CD4-positive, alpha-beta T cell treated with Interleukin-15 for 1 hour (primary cell): Measurements from ENCODE around the gene KAZN.

Experiments
- DNase-seq: peaks from one replicate; pipeline ENCODE4 v3.0.0-alpha.2; 2020

KAZN gene

GRCh38 chr1:14679027-14679688, 80.7 kb downstream of the KAZN start:
- no peak for DNase-seq

DNA sequence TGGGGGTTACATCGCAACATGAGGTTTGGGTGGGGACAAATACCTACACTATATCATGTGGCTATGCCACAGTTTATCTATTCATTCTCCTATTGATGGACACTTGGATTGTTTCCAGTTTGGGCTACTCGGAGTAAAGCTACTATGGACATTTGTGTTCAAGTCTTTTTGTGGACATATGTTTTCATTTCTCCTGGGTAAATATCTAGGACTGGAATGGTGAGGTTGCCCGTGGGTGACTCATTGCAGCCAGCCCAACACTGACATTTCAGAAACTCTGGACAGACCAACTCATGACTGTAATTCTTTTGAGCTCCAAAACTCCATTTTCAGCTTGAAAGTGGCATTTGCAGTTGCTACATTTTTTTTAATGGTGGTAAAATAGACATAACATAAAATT, 82.7 kb downstream of the KAZN start:
- DNase-seq, result no peak

DNA sequence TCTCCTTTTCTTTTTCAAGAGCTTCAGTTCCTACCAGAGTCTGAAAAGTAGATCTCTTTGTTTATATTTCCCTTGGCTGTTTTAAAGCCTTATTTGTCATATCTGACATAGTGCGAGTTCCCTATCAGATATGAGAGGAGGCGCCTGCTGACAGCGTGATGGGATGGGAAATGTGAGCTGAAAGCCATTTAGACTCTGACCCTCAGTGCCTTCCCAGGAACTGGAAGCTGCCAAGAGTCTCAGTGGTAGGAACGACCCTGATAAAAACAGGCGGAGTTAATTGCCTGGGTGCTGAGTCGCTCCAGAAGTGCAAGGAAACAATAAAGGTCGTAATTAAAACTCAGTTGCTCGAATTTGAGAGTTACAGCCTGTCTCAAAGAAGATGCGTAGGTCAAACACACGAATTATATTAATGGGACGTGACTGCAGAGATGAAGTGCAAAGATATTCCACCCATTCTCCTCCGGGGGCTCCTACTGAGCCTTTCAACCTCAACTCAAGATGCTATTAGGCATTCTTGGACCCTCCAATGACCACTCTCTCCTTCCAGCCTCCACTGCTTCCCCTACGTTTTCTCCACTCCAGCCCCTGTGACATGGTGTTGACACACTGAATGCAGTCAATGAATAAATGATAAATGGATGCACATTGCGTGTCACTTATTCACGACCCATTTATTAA, 84.6 kb downstream of the KAZN start:
- no peak for DNase-seq

- no peak for DNase-seq
Measured at GRCh38 chr1:14685078-14685477, 86.6 kb downstream of the KAZN start.

DNA sequence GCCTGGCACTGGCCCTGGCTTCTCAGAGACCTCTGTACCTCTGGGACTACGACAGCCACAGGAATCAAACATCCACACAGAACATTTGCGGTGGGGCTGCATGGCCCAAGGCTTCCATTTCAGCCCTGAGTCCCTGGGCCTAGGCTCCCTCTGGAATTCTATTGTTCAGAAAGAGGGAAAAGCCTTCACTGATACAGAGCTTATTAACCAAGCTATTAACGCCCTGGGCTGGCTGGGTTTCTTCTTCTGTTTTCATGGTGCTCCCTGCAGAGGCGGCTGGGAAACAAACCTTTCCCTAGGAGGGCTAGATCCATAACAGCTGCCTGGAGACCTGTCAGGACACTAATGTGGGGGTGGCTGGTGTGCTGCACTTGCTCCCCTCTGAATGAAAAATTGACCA, 88.2 kb downstream of the KAZN start:
- no peak for DNase-seq

DNA sequence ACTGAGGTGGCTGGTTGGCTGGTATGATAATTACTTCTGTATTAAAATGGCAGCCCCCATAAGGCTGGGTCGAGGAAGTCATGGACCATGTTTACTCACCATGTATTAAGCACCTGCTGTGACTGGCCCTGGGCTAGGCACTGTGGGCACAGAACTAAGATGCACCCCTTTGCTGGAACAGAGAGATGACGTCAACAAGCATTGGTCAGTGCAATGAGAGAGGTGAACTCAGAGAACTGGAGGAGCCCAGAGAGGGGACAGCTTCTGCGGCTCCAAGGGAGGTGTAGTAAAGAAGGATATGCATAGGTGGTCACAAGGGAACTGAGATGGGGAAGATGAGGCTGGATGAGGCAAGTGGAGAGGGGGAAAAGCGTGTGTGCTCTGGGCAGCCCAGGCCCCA, 88.7 kb downstream of the KAZN start:
- no peak for DNase-seq

- DNase-seq, result no peak
Measured at GRCh38 chr1:14689996-14690615, 91.6 kb downstream of the KAZN start.

DNA sequence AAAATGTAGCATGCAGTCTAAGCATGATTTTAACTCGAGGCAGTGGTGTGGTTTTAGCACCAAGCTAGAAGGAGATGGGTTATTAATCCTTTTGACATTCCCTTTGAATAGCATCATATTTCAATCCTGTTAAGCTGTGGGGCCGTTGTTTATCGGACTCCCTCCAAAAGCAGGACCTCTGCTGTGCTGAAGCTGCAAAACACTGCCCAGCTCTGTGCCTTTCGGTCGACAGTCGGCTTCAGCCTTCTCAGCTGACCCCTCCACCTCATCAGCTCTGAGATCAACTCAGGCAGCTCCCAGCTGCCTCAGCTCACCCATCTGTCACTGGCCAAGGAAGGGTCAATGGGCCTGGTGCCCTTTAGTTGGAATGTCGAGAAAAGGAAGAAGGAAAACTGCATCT, 95.5 kb downstream of the KAZN start:
- DNase-seq, result no peak

GRCh38 chr1:14694589-14694988, 96.1 kb downstream of the KAZN start:
- DNase-seq, result no peak

GRCh38 chr1:14696761-14697160, 98.3 kb downstream of the KAZN start:
- no peak for DNase-seq

GRCh38 chr1:14697353-14697752, 98.9 kb downstream of the KAZN start:
- DNase-seq, result no peak

- no peak for DNase-seq
Measured at GRCh38 chr1:14698314-14698713, 99.8 kb downstream of the KAZN start.

DNA sequence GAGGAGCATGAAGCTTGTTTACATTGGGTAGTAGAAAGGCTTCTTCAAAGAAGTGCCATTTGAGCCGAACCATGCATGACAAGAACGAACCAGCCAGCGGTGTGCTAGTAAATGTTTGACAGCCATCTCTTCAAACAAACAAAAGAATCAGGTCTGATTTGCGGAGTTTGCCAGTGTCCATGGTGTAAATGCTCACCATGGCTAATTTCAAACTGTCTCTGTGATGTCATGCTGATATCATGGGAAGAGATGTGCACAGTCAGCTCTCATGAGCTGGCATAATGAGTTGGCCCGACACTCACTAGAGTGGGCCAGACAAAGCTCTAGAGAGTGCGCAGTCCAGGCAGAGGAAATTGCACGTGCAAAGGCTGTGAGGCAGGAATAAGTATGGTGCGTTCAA, 101.1 kb downstream of the KAZN start:
- DNase-seq, result no peak

DNA sequence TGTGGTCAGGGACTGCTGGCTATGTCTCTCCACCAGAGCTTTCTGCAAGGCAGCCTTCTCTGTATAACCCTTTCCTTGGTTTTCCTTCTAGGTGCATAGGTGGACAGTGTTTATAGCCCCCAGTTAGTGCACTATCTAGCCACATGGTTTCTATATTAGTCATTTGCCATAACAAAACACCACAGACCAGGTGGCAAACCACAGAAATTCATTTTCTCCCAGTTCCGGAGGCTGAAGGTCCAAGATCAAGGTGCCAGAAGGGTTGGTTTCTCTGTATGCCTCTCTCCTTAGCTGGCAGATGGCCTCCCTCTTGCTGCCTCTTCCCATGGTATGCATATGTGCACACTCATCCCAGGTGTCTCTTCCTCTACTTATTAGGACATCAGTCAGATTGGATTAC, 106.4 kb downstream of the KAZN start:
- DNase-seq, result no peak

- DNase-seq, result no peak
Measured at GRCh38 chr1:14705824-14706223, 107.3 kb downstream of the KAZN start.

- DNase-seq, result no peak
Measured at GRCh38 chr1:14706631-14707030, 108.1 kb downstream of the KAZN start.

DNA sequence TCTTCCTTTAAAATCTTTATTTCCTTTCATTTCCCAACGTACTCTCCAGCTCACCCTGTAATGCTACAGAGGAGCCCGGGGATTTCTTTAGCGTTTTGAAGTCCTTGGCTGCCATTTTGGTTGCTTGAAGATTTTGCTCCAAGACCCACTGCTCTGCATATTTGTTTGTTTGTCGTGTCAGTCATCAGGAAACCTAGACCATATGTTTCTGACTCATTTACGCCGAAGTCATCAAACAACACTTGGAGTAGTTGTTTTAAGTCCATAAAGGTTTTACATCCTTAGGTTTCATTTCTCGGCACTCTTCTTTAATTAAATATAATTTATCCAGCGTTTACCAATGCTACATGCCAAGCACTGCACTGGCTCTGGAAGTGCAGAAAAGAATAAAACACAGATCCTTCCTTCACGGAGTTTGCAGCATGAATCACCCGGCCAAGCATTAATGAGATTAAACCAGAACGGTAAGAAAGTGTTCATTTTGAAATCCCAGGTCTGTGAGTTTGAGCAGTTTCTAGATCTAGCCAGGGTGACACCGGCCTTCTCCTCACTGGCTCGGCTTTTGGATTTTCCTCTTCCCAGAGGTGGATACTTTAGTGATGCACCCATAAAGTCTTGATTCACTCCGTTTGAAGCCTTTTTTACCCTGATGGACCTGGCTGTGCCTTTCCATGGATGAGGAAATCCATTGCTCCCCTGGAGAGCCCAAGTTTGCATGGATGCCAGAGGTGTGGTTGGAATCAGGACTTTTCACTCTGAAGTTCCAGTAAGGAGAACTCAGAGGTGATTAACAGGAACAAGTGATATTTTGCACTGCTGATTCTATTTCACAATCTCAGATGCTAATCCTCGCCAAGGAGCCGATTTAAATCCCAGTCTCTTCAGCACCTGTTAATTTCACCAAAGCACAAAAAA, 109.3 kb downstream of the KAZN start:
- no peak for DNase-seq

DNA sequence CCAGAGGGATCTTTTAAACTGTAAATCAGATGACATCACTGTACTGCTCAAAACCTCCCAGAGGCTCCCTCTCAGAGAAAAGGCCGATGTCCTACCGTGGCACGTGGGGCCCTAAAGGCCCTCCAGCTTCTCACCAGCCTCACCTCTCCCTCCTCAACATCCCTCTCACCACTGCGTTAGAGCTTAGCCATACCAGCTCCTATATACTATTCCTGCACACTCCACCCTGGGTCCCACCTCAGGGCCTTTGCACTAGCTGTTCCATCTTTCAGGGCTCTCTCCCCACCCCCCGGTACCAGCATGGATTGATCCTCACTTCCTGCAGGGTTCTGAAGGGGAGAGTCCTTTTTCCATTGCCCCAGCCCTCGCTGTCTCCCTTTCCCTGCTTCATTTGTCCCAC, 111.8 kb downstream of the KAZN start:
- DNase-seq, result no peak

- no peak for DNase-seq
Measured at GRCh38 chr1:14712136-14712535, 113.7 kb downstream of the KAZN start.

DNA sequence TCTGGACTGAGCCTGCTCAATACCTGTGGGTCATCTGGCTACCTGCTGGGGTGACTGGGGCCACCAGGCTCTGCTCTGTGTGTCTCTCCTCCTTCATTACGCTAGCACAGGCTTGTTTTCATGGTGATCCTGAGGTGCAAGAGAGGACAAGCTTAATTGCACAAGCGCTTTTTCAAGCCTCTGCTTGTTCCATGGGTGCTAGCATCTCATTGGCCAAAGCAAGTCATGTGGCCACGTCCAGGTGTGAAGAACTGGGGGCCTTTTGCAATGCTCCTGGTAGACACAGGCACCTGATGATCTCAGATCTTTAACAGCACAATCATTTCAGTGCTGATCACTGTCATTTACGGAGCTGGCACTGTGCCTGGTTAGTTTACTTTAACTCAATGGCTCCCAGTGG, 114.6 kb downstream of the KAZN start:
- no peak for DNase-seq

DNA sequence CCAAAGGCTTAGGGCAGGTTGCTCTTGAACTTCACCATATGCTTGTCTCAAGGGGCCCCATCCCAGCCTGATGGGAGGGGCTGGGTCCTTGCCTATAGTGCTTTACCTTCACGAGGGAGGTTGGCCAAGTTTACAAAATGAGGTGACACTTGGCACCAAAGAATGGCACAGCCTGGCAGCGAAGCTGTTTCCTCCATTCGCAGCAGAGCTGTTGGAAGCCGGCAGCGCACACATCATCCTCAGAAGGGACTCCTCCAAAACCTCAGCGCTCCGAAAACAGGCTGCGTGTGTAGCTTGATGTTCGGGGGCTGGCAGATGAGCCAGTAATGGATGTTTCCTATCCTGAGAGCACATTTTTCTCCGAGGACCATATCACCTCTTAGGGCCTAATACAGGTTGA, 116.8 kb downstream of the KAZN start:
- no peak for DNase-seq

DNA sequence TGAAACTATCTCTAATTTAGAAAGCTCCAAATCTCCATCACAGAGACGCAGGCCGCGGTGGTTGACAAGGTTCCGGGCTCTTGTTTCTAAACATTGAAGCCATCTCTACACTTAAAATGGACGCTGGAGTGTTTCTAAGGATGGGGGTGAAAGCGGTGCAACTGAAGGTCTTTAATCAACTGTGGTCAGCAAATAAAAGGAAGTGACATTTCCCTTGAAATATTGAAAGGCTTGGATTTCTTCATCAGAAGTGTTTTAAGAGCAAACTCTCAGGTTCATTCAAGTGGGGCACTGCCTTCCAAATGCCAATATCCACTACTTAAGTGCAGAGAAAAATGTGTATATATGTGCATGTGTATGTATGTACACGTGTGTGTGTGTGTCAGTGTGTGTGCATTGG, 117.3 kb downstream of the KAZN start:
- DNase-seq, result no peak

- DNase-seq, result no peak
Measured at GRCh38 chr1:14716474-14716873, 118.0 kb downstream of the KAZN start.

DNA sequence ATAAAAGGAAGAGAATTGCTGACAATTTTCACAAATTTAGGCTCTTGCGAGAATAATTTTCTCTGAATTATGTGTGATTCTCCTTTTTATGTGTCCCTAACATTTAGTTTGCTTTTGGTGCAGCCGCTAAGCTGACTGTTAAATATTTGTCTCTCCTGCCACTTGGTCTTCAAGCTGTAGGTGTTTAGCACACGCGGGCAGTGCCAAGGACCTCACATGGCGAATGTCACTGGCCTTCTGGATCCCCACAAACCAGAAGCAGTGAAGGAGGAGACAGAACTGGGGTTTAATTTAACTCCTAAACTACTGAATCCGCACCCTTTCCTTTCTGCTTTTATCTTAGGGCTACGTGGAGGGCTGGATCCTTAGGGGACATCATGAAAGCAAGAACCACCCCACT, 120.0 kb downstream of the KAZN start:
- DNase-seq, result no peak
